HL-60 (cell line): ENCODE results near the gene DACH2.

Experiments used
- DNase-seq, 2 experiments: peaks; one replicate each; pipeline ENCODE4 v3.0.0-alpha.2; 2010 to 2020; ENCODE audit warnings: low read depth in 1 of 2, low spot score in 1 of 2
- H3K27ac ChIP-seq: fragments of 250-450 bp; sonication (Bioruptor Pico); replicated peaks from 2 replicates; pipeline ENCODE4 v1.5.1; 2020; ENCODE audit warnings: mild to moderate bottlenecking, moderate library complexity
- H3K27me3 ChIP-seq: fragments of 250-450 bp; sonication (Bioruptor Pico); 2 replicates; pipeline ENCODE4 v1.5.1; 2021; ENCODE audit warnings: mild to moderate bottlenecking, moderate library complexity; ENCODE audit not compliant: insufficient read depth, poor library complexity, severe bottlenecking
- H3K4me3 ChIP-seq: replicated peaks from 2 replicates; pipeline ENCODE4 v1.5.1; 2011; ENCODE audit warnings: mild to moderate bottlenecking, control low read depth, low read length; ENCODE audit not compliant: insufficient read depth
- GABPA ChIP-seq: IDR thresholded peaks from 2 replicates; pipeline ENCODE4 v1.6.1; 2012; ENCODE audit warnings: low read depth
- POLR2AphosphoS5 ChIP-seq: IDR thresholded peaks from 2 replicates; pipeline ENCODE4 v1.6.1; 2012; ENCODE audit warnings: low read depth
- SPI1 ChIP-seq: IDR thresholded peaks from 2 replicates; pipeline ENCODE4 v1.6.1; 2012; ENCODE audit warnings: low read depth, mild to moderate bottlenecking, borderline replicate concordance
- TF ChIP-seq, protein P1 (sequence below): IDR thresholded peaks from 2 replicates; pipeline ENCODE4 v1.6.1; 2012; ENCODE audit warnings: low read depth; ENCODE audit not compliant: insufficient replicate concordance
- TF ChIP-seq, protein P2 (sequence below): IDR thresholded peaks from one replicate; pipeline ENCODE4 v1.5.1; 2011; ENCODE audit warnings: low read length, control low read depth, inconsistent platforms; ENCODE audit not compliant: insufficient read depth

The DACH2 gene

DNA sequence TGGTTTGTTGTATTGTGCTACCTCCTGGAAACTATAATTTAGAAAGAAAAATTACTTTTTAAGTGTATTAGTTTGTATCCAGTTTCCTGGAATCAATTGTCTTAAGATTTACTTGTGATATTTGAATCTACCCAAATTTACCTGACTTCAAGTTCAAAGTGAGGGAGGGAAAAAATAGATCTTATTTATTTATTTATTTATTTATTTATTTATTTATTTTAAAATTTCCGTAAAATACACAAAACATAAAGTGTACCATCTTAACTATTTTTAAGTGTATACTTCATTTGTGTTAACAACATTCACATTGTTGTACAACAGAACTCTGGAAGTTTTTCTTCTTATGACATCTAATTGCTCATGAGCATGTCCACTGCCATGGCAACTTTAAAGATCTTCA, 356.0 kb downstream of the DACH2 start:
- Histone ChIP-seq H3K27me3 (no peaks in the 10 kb centered on the region), H3K4me3 (no peak overlapping the region), H3K27ac (no peak overlapping the region)
- DNase-seq: no peak
- TF ChIP-seq SPI1: no peak
- TF ChIP-seq, protein P1, sequence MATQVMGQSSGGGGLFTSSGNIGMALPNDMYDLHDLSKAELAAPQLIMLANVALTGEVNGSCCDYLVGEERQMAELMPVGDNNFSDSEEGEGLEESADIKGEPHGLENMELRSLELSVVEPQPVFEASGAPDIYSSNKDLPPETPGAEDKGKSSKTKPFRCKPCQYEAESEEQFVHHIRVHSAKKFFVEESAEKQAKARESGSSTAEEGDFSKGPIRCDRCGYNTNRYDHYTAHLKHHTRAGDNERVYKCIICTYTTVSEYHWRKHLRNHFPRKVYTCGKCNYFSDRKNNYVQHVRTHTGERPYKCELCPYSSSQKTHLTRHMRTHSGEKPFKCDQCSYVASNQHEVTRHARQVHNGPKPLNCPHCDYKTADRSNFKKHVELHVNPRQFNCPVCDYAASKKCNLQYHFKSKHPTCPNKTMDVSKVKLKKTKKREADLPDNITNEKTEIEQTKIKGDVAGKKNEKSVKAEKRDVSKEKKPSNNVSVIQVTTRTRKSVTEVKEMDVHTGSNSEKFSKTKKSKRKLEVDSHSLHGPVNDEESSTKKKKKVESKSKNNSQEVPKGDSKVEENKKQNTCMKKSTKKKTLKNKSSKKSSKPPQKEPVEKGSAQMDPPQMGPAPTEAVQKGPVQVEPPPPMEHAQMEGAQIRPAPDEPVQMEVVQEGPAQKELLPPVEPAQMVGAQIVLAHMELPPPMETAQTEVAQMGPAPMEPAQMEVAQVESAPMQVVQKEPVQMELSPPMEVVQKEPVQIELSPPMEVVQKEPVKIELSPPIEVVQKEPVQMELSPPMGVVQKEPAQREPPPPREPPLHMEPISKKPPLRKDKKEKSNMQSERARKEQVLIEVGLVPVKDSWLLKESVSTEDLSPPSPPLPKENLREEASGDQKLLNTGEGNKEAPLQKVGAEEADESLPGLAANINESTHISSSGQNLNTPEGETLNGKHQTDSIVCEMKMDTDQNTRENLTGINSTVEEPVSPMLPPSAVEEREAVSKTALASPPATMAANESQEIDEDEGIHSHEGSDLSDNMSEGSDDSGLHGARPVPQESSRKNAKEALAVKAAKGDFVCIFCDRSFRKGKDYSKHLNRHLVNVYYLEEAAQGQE: no peak
- TF ChIP-seq, protein P2, sequence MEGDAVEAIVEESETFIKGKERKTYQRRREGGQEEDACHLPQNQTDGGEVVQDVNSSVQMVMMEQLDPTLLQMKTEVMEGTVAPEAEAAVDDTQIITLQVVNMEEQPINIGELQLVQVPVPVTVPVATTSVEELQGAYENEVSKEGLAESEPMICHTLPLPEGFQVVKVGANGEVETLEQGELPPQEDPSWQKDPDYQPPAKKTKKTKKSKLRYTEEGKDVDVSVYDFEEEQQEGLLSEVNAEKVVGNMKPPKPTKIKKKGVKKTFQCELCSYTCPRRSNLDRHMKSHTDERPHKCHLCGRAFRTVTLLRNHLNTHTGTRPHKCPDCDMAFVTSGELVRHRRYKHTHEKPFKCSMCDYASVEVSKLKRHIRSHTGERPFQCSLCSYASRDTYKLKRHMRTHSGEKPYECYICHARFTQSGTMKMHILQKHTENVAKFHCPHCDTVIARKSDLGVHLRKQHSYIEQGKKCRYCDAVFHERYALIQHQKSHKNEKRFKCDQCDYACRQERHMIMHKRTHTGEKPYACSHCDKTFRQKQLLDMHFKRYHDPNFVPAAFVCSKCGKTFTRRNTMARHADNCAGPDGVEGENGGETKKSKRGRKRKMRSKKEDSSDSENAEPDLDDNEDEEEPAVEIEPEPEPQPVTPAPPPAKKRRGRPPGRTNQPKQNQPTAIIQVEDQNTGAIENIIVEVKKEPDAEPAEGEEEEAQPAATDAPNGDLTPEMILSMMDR: no peak
- no peak for TF ChIP-seq POLR2AphosphoS5
- TF ChIP-seq GABPA: no peak

DNA sequence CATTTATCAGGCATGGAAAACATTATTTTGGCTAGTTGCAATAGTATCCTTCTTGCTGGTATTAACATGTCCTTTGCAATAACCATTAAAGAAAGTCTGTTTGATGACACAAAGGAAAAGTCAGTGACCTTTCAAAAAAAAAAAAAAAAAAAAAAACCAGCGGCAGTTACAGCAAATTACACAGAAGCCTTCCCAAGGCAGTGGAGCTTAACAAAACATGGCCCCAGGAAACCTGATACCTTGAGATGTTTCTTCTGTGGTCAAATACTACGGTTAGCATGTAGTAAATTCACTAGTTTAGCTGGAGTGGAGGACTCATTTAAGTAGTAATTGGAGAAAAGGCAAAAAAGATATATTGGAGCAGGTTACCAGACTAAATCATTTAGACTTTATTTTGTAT, 359.1 kb downstream of the DACH2 start:
- Histone ChIP-seq H3K4me3 (no peak overlapping the region), H3K27me3 (no peaks in the 10 kb centered on the region), H3K27ac (no peak overlapping the region)
- TF ChIP-seq, protein P2: no peak
- no peak for DNase-seq

DNA sequence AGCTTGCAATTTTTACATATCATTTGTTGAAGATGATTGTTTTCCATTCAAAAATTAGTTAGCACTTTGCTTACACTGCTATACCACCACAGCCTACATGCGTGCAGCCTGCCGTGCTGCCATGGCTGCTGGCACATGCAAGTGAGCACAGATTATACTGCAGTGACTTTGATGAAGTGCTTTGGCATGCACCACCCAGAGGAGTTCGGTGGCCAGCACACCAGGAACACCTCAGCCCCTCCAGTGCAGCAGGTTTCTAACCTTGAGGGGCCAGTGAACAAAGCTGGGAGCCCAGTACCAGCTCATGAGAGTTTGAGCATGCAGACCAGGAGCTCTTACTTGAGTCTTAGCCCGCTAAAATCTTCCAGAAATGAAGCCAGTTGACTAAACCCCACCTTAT, 431.5 kb downstream of the DACH2 start:
- no peaks in the 10 kb centered on the region for H3K27me3 ChIP-seq
- no peak for DNase-seq
- TF ChIP-seq, protein P1: no peak
- TF ChIP-seq, protein P2: no peak
- TF ChIP-seq SPI1 (no peak), POLR2AphosphoS5 (no peak), GABPA (no peak)
- no peak overlapping the region for H3K4me3 ChIP-seq
- no peak overlapping the region for H3K27ac ChIP-seq

DNA sequence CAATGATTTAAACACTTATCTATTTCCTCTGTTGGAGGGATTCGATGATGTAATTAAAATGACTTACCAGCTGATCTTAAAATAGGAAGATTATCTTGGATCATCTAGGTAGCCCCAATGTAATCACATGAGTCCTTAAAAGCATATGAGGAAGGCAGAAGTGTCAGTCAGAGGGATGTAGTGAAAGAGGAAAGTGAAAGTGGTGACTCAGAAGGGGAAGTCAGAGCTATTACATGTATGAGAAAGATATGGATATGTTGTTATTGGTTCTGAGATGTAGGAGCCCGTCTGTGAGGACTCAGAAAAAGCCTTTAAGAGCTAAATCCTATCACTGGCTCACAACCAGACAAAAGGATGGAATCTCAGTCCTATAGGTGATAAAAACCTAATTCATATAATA, 456.4 kb downstream of the DACH2 start:
- TF ChIP-seq GABPA (no peak), POLR2AphosphoS5 (no peak), SPI1 (peak; percentile 32; the same call in 1 of the 2 replicates)
- TF ChIP-seq, protein P2: no peak
- TF ChIP-seq, protein P1: no peak
- no peak overlapping the region for H3K4me3 ChIP-seq
- H3K27me3 ChIP-seq: no peaks in the 10 kb centered on the region
- DNase-seq: peak in 1 of 2 experiments; percentile 1
- H3K27ac ChIP-seq: no peak overlapping the region
